Heart left ventricle (tissue), 16 donors: Measurements from ENCODE around the gene FBXO40. TPM values are rescaled to one million over a fixed set of nuclear protein-coding genes. Genes with fewer than 3 reads are reported as not detected.

Source experiments
- ATAC-seq, 4 donors: fragments of 200-7000 bp; cut with Tn5 transposase; one replicate each; pipeline ENCODE4 v1.9.1; 2020 to 2022; ENCODE audit warnings: moderate library complexity in 4 of 4, mild to moderate bottlenecking in 3 of 4, moderate number of reproducible peaks in 1 of 4
- DNase-seq, 5 donors: peaks; one replicate each; pipeline ENCODE4 v3.0.0-alpha.2; 2020
- H3K27ac ChIP-seq, 12 donors: fragments of 200-600 bp; sonication (generic) in 4 of 12; one replicate each; pipeline versions ENCODE4 v1.5.0 to v1.8.0; 2016 to 2022; ENCODE audit warnings: mild to moderate bottlenecking in 2 of 12
- H3K27me3 ChIP-seq, 9 donors: fragments of 200-600 bp; sonication (generic) in 2 of 9; one replicate each; pipeline versions ENCODE4 v1.5.1 to v1.8.0; 2016 to 2022; ENCODE audit warnings: mild to moderate bottlenecking in 3 of 9
- H3K36me3 ChIP-seq, 9 donors: fragments of 200-600 bp; sonication (generic) in 2 of 9; one replicate each; pipeline versions ENCODE4 v1.5.0 to v1.8.0; 2018 to 2022; ENCODE audit warnings: mild to moderate bottlenecking in 2 of 9
- H3K4me1 ChIP-seq, 12 donors: fragments of 200-600 bp; sonication (generic) in 4 of 12; one replicate each; pipeline versions ENCODE4 v1.5.0 to v1.8.0; 2016 to 2022; ENCODE audit warnings: mild to moderate bottlenecking in 3 of 12
- H3K4me3 ChIP-seq, 12 donors: fragments of 200-600 bp; sonication (generic) in 4 of 12; one replicate each; pipeline versions ENCODE4 v1.5.0 to v1.8.0; 2017 to 2022; ENCODE audit warnings: mild to moderate bottlenecking in 9 of 12, moderate library complexity in 4 of 12
- H3K9me3 ChIP-seq, 12 donors: fragments of 200-600 bp; sonication (generic) in 4 of 12; one replicate each; pipeline versions ENCODE4 v1.5.0 to v1.8.0; 2016 to 2022; ENCODE audit warnings: mild to moderate bottlenecking in 1 of 12
- CTCF ChIP-seq, 12 donors: fragments of 200-600 bp; sonication (generic) in 4 of 12; IDR thresholded peaks; one replicate each; pipeline versions ENCODE4 v1.5.0 to v1.8.0; 2018 to 2022; ENCODE audit warnings: antibody characterized with exemption in 12 of 12, mild to moderate bottlenecking in 5 of 12
- POLR2A ChIP-seq, 2 donors: fragments of 450-650 bp; IDR thresholded peaks; one replicate each; pipeline ENCODE4 v1.6.1; 2017; ENCODE audit warnings: antibody characterized with exemption in 2 of 2, mild to moderate bottlenecking in 2 of 2, moderate library complexity in 2 of 2
- WGBS, 4 donors: extraction: QIAGEN DNeasy Blood & Tissue Kit in 2 of 4; methylation state at CpG; one replicate each; pipeline versions ENCODE4 v1.1.5 to v1.1.7; 2013 to 2018; 5-methylcytosine and 5-hydroxymethylcytosine counted together
- intact Hi-C, 10 donors: fragments of 100-400 bp; cut with DNase I; formaldehyde crosslinking; loops; one replicate each; pipeline versions ENCODE4 v1.11.1 to v1.14.2; 2022
- polyA plus RNA-seq, 2 donors: library from polyadenylated mRNA; stranded (reverse); fragments of 200-250 nt; gene quantifications; one replicate each; pipeline ENCODE4 v1.2.3, GENCODE V29; 2013
- total RNA-seq, 9 donors: library from RNA; depleted of rRNA in 2 of 9; stranded (reverse); fragments of >200 nt in 2 of 9; fragmentation: NEBNext Ultra II Directional in 3 of 9; extraction: Animal tissue kit (Norgen Biotek cat#: 25700) in 3 of 9; gene quantifications; one replicate each; pipeline versions ENCODE4 v1.1.0 to v1.2.4, GENCODE V29; 2016 to 2023
- donor health status: ischemic (EF 13 %, LVEDD 7.1; RV severe dilation, severe dysfunction).
- donor health status: healthy with polysubstance abuse.
- donor health status: DM: no; HTN: yes; CAD: no.
- donor health status: DM: no; HTN: no; CAD: no.
- donor health status: ischemic (EF 25% LVEDD 6.9; RV normal size, moderate dysfunction).
- donor health status: ischemic (EF 25% LVEDD 5.7; RV mildly dilated, moderate dysfunction).
- donor health status: healthy.
- donor health status: DM: yes; HTN: yes; CAD: no.
- donor health status: ischemic (EF 35%, LVEDD 5.7; RV mildly dilated, moderate dysfunction).
- donor health status: nonischemic (EF 11% LVEDD 7.7; RV severe dilation, severe dysfunction).
- donor health status: DM: yes; HTN: yes; CAD: no.
- donor health status: PGD.
- donor health status: ischemic (EF 29% LVEDD 5.4; RV normal size, mild dysfunction).
- donor health status: nonischemic (EF 23%, LVEDD 6.1; RV moderate dilation, normal function).

The FBXO40 gene
- total and polyA plus RNA-seq, 11 donors, result 4.7 to 268 (median 104) TPM

GRCh38 chr3:121624147-121624899 is 31.1 kb downstream of the FBXO40 start:
- intact Hi-C loops, result no loop called here
- Histone ChIP-seq H3K36me3 (peaks cover 0 to 65% (median 10%) of the 10 kb centered on the region in 9 donors), H3K4me3 (peak overlapping the region in 2 of 12 donors; percentile 1 to 2), H3K4me1 (peaks cover 0 to 49% (median 9%) of the 10 kb centered on the region in 12 donors), H3K9me3 (no peaks in the 10 kb centered on the region), H3K27ac (peak overlapping the region in 7 of 12 donors; percentile 9 to 70 (median 43)), H3K27me3 (no peaks in the 10 kb centered on the region)
- WGBS, 4 donors, result 52 to 57% (median 55%) methylated on average over 14 of the region's 14 CpGs
- DNase-seq, result no peak
- TF ChIP-seq POLR2A (IDR thresholded peaks at IDR 0.05) (no peak), CTCF (IDR thresholded peaks at IDR 0.05) (no peak)
- peak in 3 of 4 donors; percentile 29 to 66 (median 48) for ATAC-seq

GRCh38 chr3:121626495-121626894 is 33.3 kb downstream of the FBXO40 start:
- no peak for ATAC-seq
- H3K4me3 ChIP-seq, result no peak overlapping the region
- peaks cover 0 to 50% (median 19%) of the 10 kb centered on the region in 9 donors for H3K36me3 ChIP-seq
- no peak for DNase-seq
- no peak overlapping the region for H3K27ac ChIP-seq
- H3K27me3 ChIP-seq, result no peaks in the 10 kb centered on the region
- TF ChIP-seq POLR2A (IDR thresholded peaks at IDR 0.05) (no peak), CTCF (IDR thresholded peaks at IDR 0.05) (no peak)
- WGBS, 4 donors, result 88 to 93% (median 90%) methylated on average over 4 of the region's 4 CpGs
- H3K4me1 ChIP-seq, result peaks cover 0 to 50% (median 12%) of the 10 kb centered on the region in 12 donors
- no peaks in the 10 kb centered on the region for H3K9me3 ChIP-seq
- intact Hi-C loops, result no loop called here

GRCh38 chr3:121627211-121627610 is 34.0 kb downstream of the FBXO40 start:
- no peaks in the 10 kb centered on the region for H3K9me3 ChIP-seq
- WGBS, 4 donors, result 61 to 79% (median 67%) methylated on average over 4 of the region's 4 CpGs
- H3K27me3 ChIP-seq, result no peaks in the 10 kb centered on the region
- peak in 2 of 5 donors; percentile 21 to 38 for DNase-seq
- no peak for ATAC-seq
- intact Hi-C loops, result loop anchor here in 1 of 10 donors (1.0 kb wide), 1 partner anchor 122 kb away; the partner anchor contains the start of gene GOLGB1
- H3K27ac ChIP-seq, result peak overlapping the region in 4 of 12 donors; percentile 14 to 51 (median 30)
- peaks cover 0 to 50% (median 12%) of the 10 kb centered on the region in 12 donors for H3K4me1 ChIP-seq
- TF ChIP-seq POLR2A (IDR thresholded peaks at IDR 0.05) (no peak), CTCF (IDR thresholded peaks at IDR 0.05) (no peak)
- H3K4me3 ChIP-seq, result no peak overlapping the region
- peaks cover 0 to 53% (median 19%) of the 10 kb centered on the region in 9 donors for H3K36me3 ChIP-seq

- DNase-seq, result no peak
- TF ChIP-seq CTCF (IDR thresholded peaks at IDR 0.05), result no peak
- no peak for TF ChIP-seq POLR2A (IDR thresholded peaks at IDR 0.05)
- Histone ChIP-seq H3K36me3 (peaks cover 0 to 50% (median 19%) of the 10 kb centered on the region in 9 donors), H3K27ac (peak overlapping the region in 5 of 12 donors; percentile 14 to 51 (median 31)), H3K4me3 (no peak overlapping the region), H3K9me3 (no peaks in the 10 kb centered on the region), H3K27me3 (no peaks in the 10 kb centered on the region), H3K4me1 (peaks cover 0 to 47% (median 12%) of the 10 kb centered on the region in 12 donors)
- intact Hi-C loops, result loop anchor here in 1 of 10 donors (1.0 kb wide), 1 partner anchor 122 kb away; the partner anchor contains the start of gene GOLGB1
- peak in 2 of 4 donors; percentile 4 to 38 for ATAC-seq
- WGBS, 4 donors, result 49 to 70% (median 62%) methylated on average over 3 of the region's 3 CpGs
Observed at GRCh38 chr3:121627622-121628021, 34.4 kb downstream of the FBXO40 start.
